ENCODE data around the gene CEPT1.

DNA sequence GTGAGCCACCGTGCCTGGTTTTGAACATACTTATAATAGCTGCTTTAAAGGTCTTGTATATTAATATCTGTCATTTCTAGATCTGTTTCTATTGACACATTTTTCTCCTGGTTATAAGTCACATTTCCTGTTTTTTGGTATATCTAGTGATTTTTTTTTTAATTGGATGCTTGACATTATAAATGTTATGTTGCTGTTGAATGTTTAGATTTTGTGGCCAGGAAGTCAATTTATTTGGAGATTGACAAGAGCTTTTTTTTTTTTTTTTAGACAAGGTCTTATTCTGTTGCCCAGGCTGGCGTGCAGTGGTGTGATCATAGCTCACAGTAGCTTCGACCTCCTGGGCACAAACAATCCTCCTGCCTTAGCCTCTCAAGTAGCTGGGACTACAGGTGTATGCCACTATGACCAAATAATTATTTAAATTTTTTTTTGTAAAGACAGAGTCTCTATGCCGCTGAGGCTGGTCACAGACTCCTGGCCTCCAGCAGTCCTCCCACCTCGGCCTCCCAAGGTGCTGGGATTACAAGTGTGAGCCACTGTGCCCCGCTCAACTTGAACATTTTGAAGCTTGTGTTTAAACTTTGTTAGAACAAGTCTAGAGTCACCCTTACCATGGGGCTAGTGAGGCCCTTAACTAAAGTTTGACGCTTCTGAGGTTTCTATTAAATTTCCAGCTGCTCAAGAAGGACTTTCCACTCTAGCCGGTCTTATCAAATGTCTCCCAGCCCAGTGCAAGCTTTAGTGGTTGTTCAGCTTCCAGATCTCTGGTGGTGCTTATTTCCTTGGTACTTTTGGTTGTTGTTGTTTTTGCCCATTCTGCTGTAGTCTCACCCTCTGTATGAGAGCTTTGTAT lies 78.9 kb downstream of the CEPT1 start:
- TF ChIP-seq CTCF (IDR thresholded peaks at IDR 0.05; ENCODE audit: poor library complexity) (no peak), EZH2phosphoT487 (IDR thresholded peaks at IDR 0.05; ENCODE audit: low read depth, severe bottlenecking, unreplicated experiment) (no peak), EZH2 (IDR thresholded peaks at IDR 0.05; ENCODE audit: borderline replicate concordance) (no peak)

All from hepatocyte (in vitro differentiated cells).